ENCODE results near the gene PIGB.
A peak's percentile ranks its signal among the peaks of the same experiment; 100 is the strongest.
"Not testable (repeated sequence)": the region's sequence is repeated elsewhere in the genome, so short reads cannot be mapped to it uniquely, and the experiment has no call there.

PIGB gene

DNA sequence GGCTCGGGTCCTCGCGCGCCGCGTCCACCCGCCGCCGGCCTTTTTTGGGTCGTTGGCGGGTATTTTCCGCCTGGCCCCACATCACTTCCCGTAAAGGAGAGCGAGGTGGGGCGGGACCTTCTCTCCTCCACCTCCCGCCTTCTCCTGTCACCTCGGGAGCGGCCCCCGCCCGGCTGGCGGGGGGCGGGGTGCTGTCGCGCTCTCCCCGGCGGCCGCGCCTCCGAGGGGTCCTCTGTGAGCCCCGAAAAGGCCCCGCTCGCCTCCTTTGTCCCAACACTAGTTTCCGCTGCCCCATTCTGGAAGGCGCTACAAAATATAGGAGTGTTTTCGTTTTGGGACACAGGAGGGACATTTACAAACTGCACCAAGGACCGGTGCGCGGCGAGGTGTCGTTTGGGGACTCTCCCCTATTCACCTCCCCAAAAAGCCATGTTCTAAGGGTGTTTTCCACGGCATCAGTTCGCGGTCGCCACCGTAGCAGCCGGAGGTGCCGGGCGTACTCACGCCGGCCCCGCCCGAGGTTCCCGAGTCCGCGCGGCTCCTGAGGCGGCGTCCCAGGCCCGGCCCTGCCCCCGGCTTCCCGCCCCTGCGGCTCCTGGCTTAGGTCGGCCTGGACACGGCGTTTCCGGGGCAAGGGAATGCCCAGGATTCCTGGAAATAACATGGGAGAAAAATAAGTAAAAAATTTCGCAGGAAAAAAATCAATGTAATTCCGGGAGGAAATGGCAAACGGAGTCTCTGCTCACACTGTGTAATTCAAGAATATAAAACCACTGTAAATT lies 29.1 kb upstream of the PIGB start, which contains the start of gene RAB27A:
Gene RAB27A (minus strand): TSS at position 68 of the 782 bp plus-strand sequence. CDS start 54,879 bp downstream, outside the sequence.
- intact Hi-C loops (cut with DNase I) = loop anchor here (2.0 kb wide), 1 partner anchor 71 kb away; no protein-coding TSS in a partner anchor
- peak in 41 of 42 donors; percentile 18 to 84 (median 52) for DNase-seq

- DNase-seq = peak; percentile 61 to 92 (median 84)
- intact Hi-C loops (cut with DNase I) = no loop called here
Observed at GRCh38 chr15:55290528-55291057, 28.4 kb upstream of the PIGB start.

DNA sequence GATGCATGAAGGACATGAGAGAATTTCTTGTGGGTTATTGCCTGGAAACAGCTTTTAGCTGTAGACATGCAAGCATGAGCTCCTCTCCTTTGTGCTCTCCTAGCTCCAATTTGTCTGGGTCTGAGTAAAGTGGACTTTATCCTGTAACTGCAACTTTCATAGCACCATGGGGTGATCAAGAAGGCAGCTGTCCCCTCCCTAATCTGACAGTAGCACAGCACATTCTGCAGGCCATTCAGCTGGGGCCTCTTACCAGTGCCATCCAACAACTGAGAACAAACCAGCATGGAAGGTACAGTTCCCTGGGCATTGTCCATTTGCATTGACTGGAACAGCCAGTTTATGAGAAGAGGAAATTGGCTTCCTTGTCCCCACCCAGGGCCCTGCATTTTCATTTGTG lies 21.7 kb upstream of the PIGB start:
- no peak for DNase-seq
- intact Hi-C loops (cut with DNase I) = no loop called here

DNA sequence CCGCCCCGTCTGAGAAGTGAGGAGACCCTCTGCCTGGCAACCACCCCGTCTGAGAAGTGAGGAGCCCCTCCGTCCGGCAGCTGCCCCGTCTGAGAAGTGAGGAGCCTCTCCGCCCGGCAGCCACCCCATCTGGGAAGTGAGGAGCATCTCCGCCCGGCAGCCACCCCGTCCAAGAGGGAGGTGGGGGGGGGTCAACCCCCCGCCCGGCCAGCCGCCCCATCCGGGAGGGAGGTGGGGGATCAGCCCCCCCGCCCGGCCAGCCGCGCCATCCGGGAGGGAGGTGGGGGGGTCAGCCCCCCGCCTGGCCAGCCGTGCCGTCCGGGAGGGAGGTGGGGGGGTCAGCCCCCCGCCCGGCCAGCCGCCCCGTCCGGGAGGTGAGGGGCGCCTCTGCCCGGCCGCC lies 16.2 kb upstream of the PIGB start:
- DNase-seq; intact Hi-C loops (cut with DNase I): not testable (repeated sequence)

GRCh38 chr15:55319537-55320237 lies 665 bp downstream of the PIGB start:
- intact Hi-C loops (cut with DNase I) = no loop called here
- no peak for DNase-seq

DNA sequence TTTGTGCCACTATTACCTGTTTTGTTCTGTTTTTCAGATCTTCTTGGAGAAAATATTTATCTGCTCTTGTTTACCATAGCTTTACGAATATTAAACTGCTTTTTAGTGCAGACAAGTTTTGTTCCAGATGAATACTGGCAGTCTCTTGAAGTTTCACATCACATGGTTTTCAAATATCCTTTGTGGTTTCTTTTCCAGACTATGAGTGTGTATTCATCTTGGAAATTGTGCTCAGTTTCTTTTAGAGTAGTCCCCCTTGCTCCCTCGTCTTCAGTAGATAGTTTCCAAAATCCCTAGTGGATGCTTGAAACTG lies 1.2 kb downstream of the PIGB start:
- intact Hi-C loops (cut with DNase I) = no loop called here
- no peak for DNase-seq

DNA sequence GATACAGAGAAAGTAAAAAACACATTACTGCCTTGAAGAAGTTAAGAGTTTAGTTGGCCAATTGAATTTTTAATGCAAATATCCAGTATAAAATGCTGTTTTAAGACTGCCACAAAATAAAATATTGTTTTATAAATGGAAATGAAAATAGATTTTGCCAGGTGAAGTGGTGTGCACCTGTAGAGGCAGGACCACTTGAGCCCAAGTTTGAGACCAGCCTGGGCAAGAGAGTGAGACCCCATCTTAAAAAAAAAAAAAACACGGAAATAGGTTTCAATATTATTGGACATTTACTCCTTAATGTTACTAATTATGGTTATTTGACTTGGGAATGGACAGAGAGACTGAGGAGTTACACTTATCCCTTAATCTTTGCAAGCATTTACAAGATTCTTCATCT lies 1.9 kb downstream of the PIGB start:
- intact Hi-C loops (cut with DNase I) = no loop called here

GRCh38 chr15:55322467-55322866 lies 3.4 kb downstream of the PIGB start:
- intact Hi-C loops (cut with DNase I) = no loop called here

More for the DNA sequence above, 1.9 kb downstream of the PIGB start:
- DNase-seq = no peak

GRCh38 chr15:55327387-55327786 lies 8.4 kb downstream of the PIGB start:
- intact Hi-C loops (cut with DNase I) = no loop called here
- DNase-seq = no peak

More at GRCh38 chr15:55322467-55322866, 3.4 kb downstream of the PIGB start:
- no peak for DNase-seq

DNA sequence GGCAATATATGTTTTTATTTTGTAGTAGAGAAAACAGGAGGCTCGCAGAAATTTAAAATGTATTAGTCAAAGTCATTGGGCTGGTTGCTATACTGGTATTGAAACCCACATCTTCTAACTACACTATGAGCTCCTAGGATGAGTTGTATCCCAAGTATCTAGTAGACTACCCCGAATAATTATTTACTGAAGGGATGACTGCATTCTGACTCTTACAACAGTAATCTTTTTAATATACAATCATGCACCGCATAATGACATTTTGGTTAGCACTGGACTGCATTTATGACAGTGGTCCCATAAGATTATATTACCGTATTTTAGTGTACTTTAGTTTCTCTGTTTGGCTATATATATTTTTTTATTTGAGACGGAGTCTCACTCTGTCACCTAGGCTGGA lies 15.3 kb downstream of the PIGB start:
- intact Hi-C loops (cut with DNase I) = no loop called here
- DNase-seq = no peak

- intact Hi-C loops (cut with DNase I) = no loop called here
- DNase-seq = no peak
Observed at GRCh38 chr15:55334997-55335396, 16.0 kb downstream of the PIGB start.

- intact Hi-C loops (cut with DNase I) = no loop called here
- no peak for DNase-seq
Observed at GRCh38 chr15:55337160-55337559, 18.1 kb downstream of the PIGB start.

DNA sequence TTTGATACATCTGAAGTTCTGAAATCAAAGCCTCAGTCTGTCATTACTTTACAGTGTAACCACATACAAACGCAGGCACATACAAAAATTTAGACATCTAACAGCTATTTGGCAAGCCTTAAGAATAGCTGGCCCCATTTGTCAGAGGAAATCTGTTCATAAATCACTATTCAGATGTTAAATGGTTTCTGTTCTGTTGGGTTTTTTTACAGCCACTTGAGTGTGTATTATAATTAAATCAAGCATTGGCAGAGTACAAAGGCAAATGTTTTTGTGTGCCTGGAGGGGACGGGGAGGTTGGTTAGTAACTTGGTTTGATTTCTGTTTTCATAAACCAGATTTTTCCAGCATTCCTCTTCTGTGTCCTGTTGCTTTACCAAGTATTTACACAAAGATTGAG lies 24.1 kb downstream of the PIGB start:
- intact Hi-C loops (cut with DNase I) = no loop called here
- DNase-seq = no peak

DNA sequence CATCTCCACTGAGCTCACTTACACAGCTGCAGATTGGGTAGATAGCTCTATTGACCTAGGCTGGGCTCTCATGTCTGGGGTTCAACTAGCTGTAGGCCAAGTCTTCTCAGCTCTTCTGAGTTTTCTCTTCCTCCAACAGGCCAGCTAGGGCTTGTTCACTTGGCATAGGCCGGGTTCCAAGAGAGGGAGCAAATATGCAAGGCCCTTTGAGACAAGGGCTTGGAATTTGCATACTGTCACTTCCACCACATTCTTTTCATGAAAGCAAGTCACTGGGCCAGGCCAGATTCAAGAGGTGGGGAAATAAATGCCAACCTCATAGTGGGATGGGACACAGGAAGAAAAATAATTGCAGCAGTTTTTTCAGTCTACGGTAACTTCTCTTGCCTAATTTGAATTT lies 25.2 kb downstream of the PIGB start:
- DNase-seq = peak in 2 of 42 donors; percentile 5 to 8
- intact Hi-C loops (cut with DNase I) = no loop called here

DNA sequence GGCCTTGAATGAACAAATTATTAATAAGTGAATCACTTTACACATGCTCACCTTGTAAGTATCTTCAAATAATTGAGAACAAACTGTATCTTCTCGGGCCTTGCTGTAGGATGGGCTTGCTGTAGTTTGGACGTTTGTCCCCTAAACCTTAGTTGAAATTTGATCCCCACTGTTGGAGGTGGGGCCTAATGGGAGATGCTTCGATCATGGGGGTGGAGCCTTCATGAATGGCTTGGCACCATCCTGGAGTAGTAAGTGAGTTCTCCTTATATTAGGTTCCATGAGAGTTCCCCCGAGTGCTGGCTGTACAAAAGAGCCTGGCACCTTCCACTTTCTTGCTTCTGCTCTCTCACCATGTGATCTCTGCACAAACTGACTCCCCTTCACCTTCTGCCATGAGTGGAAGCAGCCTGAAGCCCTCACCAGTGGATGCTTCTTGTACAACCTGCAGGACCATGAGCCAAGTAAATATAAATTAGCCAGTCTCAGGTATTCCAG lies 29.3 kb downstream of the PIGB start:
- intact Hi-C loops (cut with DNase I) = no loop called here

GRCh38 chr15:55349282-55349681 lies 30.3 kb downstream of the PIGB start:
- intact Hi-C loops (cut with DNase I) = no loop called here
- no peak for DNase-seq

More for the DNA sequence above, 29.3 kb downstream of the PIGB start:
- DNase-seq = no peak

DNA sequence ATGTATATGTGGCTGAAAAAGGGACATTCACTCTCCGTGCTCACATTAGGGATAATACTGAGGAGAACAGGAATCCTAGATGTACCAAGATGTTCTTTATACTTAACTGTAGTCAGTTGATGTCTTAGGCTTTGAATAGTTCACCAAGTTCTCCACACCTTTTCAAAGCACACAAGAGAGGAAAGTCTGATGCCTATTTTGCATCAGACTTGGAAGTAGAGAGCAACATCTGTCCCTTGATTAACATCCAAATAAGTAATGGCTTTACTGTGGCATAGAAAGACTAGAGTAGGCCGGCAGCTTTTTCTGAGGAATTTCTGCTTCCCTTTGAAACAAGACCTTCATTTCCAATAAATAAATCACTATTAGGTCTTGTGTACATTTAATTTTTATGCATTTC lies 34.0 kb downstream of the PIGB start:
- no peak for DNase-seq
- intact Hi-C loops (cut with DNase I) = no loop called here

DNA sequence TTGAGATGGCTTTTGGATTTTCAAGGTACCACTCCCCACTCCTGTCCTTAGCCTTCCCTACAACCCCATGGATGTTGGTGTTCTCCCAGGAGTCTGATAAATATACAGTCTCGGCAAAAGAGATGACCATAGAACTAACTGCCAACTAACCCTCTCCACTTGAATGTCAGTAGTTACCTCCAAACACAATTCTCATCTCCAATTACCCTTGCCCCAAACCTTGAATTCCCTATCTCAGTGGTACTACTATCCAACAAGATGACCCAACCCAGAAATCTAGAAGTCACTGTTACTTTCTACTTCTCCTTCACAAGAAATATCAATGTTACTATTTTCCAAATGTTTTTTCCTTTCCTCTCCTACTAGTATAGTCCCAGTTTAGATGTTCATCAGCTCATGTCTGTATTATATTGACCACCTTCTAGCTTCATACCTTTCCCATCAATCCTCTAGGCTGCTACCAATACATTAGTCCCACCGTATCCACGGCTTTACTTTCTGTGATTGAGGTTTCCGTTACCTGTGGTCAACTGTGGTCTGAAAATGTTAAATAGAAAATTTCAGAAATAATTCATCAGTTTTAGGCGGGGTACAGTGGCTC lies 38.1 kb downstream of the PIGB start:
- intact Hi-C loops (cut with DNase I) = no loop called here
- no peak for DNase-seq

DNA sequence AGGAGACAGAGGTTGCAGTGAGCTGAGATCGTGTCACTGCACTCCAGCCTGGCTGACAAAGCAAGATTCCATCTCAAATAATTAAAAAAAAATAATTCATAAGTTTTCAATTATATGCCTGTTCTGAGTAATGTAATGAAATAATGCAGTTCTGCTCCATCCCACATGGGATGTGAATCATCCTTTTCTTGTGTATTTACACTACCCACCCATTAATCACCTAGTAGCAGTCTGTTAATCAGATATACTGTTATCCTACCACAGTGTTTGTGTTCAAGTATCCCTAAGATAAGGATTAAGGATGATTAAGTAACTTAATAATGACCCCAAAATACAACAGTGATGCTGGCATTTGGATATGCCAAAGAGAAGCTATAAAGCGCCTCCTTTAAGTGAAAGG lies 38.8 kb downstream of the PIGB start:
- intact Hi-C loops (cut with DNase I) = no loop called here
- no peak for DNase-seq

- intact Hi-C loops (cut with DNase I) = no loop called here
- no peak for DNase-seq
Observed at GRCh38 chr15:55358471-55358870, 39.4 kb downstream of the PIGB start.
